ENCODE measurements around the gene CARMIL1.

- no peak for TF ChIP-seq POLR2A (IDR thresholded peaks at IDR 0.05; ENCODE audit: low read length)
- no peak for TF ChIP-seq GATA1 (IDR thresholded peaks at IDR 0.05; ENCODE audit: low read depth, low read length)
Observed at GRCh38 chr6:25375125-25375524, 96.0 kb downstream of the CARMIL1 start.
